ENCODE data around the gene PRKAG2.

PRKAG2 gene

DNA sequence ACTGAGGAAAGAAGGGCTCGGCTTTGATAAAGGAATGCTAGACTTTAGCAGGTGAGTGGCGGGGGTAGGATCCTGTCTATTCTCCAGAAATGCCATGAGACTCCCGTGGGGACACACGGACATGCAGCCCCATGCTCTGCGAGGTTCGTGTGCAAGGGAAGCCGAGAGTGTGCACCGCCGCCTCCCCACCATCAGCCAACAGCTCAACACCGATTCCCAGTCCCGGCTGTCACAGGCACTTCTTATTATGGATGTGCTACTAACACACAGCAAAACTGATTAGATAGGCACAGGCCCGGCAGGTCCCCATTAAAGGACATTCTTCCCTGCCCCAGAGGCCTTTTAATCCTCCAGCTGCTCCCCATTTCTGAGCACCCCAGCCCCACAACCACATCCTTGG, 154.4 kb downstream of the PRKAG2 start:
- H3K4me1 ChIP-seq (ENCODE audit: control insufficient read depth, insufficient read depth, low read length), result peaks cover 7% of the 10 kb centered on the region
- no peaks in the 10 kb centered on the region for H3K9me3 ChIP-seq (ENCODE audit: control insufficient read depth, low read length)
- no peaks in the 10 kb centered on the region for H3K27me3 ChIP-seq (replicated peaks; ENCODE audit: control insufficient read depth, insufficient read depth, low read length)
- no peak overlapping the region for H3K4me3 ChIP-seq (ENCODE audit: low read length)
- no peak overlapping the region for H3K9ac ChIP-seq (ENCODE audit: low read length)
- no peak for DNase-seq (ENCODE audit: low read depth)
- no peaks in the 10 kb centered on the region for H3K36me3 ChIP-seq (ENCODE audit: control insufficient read depth, insufficient read depth, low read length, severe bottlenecking)

DNA sequence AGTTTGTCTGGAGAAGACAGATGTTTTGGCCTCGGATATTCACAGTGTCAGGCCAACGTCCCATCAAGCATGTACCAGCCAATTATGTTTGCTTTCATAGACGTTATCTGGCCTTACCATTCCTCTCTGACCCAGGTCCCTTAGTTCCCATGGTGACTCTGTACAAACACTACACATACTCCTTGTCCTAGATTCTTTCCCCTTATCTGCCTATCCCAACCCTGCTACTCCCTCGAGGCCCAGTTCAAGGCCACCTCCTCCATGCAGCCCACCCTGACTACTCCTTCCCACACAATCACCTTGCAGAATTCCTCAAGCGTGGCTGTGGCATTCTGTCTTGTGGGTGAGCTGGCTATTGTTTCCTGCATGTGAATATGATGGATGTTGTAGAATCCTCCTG, 155.2 kb downstream of the PRKAG2 start:
- H3K4me3 ChIP-seq (ENCODE audit: low read length), result no peak overlapping the region
- no peaks in the 10 kb centered on the region for H3K36me3 ChIP-seq (ENCODE audit: control insufficient read depth, insufficient read depth, low read length, severe bottlenecking)
- no peaks in the 10 kb centered on the region for H3K4me1 ChIP-seq (ENCODE audit: control insufficient read depth, insufficient read depth, low read length)
- no peaks in the 10 kb centered on the region for H3K9me3 ChIP-seq (ENCODE audit: control insufficient read depth, low read length)
- no peak overlapping the region for H3K9ac ChIP-seq (ENCODE audit: low read length)
- DNase-seq (ENCODE audit: low read depth), result no peak
- no peaks in the 10 kb centered on the region for H3K27me3 ChIP-seq (replicated peaks; ENCODE audit: control insufficient read depth, insufficient read depth, low read length)

DNA sequence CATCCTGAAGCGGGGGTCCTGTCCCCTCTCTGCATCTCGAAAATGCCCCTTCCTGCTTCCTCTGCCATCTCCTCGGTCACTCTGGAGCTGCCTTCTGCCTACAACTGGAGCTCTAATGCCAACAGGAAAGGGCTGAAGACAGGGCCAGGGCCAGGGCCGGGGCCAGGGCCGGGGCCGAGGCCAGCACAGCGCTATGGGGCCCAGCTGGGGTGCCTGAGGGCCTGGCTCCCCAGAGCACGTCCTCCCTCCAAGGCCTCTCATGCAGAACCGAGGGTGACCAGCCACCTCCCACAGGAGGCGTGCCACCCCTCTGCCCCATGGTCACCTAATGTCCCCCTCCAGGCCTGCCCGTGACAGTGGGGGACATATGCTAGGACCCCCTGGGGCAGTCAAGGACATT, 155.7 kb downstream of the PRKAG2 start:
- Histone ChIP-seq H3K4me3 (ENCODE audit: low read length) (no peak overlapping the region), H3K9me3 (ENCODE audit: control insufficient read depth, low read length) (no peaks in the 10 kb centered on the region), H3K36me3 (ENCODE audit: control insufficient read depth, insufficient read depth, low read length, severe bottlenecking) (no peaks in the 10 kb centered on the region), H3K9ac (ENCODE audit: low read length) (no peak overlapping the region), H3K4me1 (ENCODE audit: control insufficient read depth, insufficient read depth, low read length) (no peaks in the 10 kb centered on the region), H3K27me3 (replicated peaks; ENCODE audit: control insufficient read depth, insufficient read depth, low read length) (no peaks in the 10 kb centered on the region)
- no peak for DNase-seq (ENCODE audit: low read depth)

- Histone ChIP-seq H3K4me1 (ENCODE audit: control insufficient read depth, insufficient read depth, low read length) (no peaks in the 10 kb centered on the region), H3K27me3 (replicated peaks; ENCODE audit: control insufficient read depth, insufficient read depth, low read length) (no peaks in the 10 kb centered on the region), H3K9me3 (ENCODE audit: control insufficient read depth, low read length) (no peaks in the 10 kb centered on the region), H3K36me3 (ENCODE audit: control insufficient read depth, insufficient read depth, low read length, severe bottlenecking) (no peaks in the 10 kb centered on the region), H3K4me3 (ENCODE audit: low read length) (no peak overlapping the region), H3K9ac (ENCODE audit: low read length) (no peak overlapping the region)
- no peak for DNase-seq (ENCODE audit: low read depth)
Observed at GRCh38 chr7:151720280-151720679, 156.6 kb downstream of the PRKAG2 start.

DNA sequence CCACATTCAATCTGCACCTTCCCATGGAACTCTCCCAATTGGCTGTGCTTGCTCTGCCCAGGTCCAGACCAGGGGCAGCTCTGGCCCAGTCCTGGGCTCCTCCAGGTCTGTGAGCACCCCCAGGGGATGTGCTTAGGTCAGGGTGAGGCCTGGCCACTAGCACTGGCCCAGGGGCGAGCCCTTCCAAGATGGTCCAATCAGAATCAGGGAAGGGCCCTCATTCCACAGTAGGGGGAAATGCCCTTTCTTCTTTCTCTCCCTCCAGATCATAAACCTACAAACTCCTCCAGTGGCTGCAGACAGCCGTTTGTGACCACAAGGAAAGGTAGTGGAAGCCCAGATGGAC, 157.0 kb downstream of the PRKAG2 start:
- no peaks in the 10 kb centered on the region for H3K9me3 ChIP-seq (ENCODE audit: control insufficient read depth, low read length)
- H3K4me1 ChIP-seq (ENCODE audit: control insufficient read depth, insufficient read depth, low read length), result no peaks in the 10 kb centered on the region
- no peaks in the 10 kb centered on the region for H3K36me3 ChIP-seq (ENCODE audit: control insufficient read depth, insufficient read depth, low read length, severe bottlenecking)
- no peak for DNase-seq (ENCODE audit: low read depth)
- H3K9ac ChIP-seq (ENCODE audit: low read length), result no peak overlapping the region
- no peaks in the 10 kb centered on the region for H3K27me3 ChIP-seq (replicated peaks; ENCODE audit: control insufficient read depth, insufficient read depth, low read length)
- no peak overlapping the region for H3K4me3 ChIP-seq (ENCODE audit: low read length)

GRCh38 chr7:151719031-151719896, 157.7 kb downstream of the PRKAG2 start:
- Histone ChIP-seq H3K27me3 (replicated peaks; ENCODE audit: control insufficient read depth, insufficient read depth, low read length) (no peaks in the 10 kb centered on the region), H3K9ac (ENCODE audit: low read length) (no peak overlapping the region), H3K4me1 (ENCODE audit: control insufficient read depth, insufficient read depth, low read length) (no peaks in the 10 kb centered on the region), H3K36me3 (ENCODE audit: control insufficient read depth, insufficient read depth, low read length, severe bottlenecking) (no peaks in the 10 kb centered on the region), H3K4me3 (ENCODE audit: low read length) (no peak overlapping the region), H3K9me3 (ENCODE audit: control insufficient read depth, low read length) (no peaks in the 10 kb centered on the region)
- DNase-seq (ENCODE audit: low read depth), result no peak

GRCh38 chr7:151717918-151718317, 159.0 kb downstream of the PRKAG2 start:
- no peak overlapping the region for H3K4me3 ChIP-seq (ENCODE audit: low read length)
- no peak overlapping the region for H3K9ac ChIP-seq (ENCODE audit: low read length)
- no peaks in the 10 kb centered on the region for H3K9me3 ChIP-seq (ENCODE audit: control insufficient read depth, low read length)
- no peak for DNase-seq (ENCODE audit: low read depth)
- H3K36me3 ChIP-seq (ENCODE audit: control insufficient read depth, insufficient read depth, low read length, severe bottlenecking), result no peaks in the 10 kb centered on the region
- no peaks in the 10 kb centered on the region for H3K4me1 ChIP-seq (ENCODE audit: control insufficient read depth, insufficient read depth, low read length)
- no peaks in the 10 kb centered on the region for H3K27me3 ChIP-seq (replicated peaks; ENCODE audit: control insufficient read depth, insufficient read depth, low read length)

DNA sequence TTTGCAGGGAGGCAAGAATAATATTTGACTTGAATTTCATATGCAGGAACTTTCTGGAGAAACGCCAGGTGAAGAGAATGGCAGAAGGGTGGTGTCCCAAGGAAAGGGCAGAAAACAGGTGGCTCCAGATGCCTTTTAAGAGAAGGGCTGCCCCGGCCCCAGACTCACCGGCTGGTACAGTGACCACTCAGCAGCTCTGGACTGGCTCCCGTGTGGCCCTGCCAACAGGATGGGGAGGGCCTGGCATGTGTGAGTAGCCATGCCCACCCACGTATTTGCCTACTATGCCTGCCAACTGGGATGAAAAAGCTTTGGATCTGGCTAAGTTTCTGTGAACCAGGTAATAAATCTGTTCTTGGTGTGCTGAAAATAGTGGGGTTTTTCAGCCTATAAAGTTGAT, 159.5 kb downstream of the PRKAG2 start:
- Histone ChIP-seq H3K9ac (ENCODE audit: low read length) (no peak overlapping the region), H3K27me3 (replicated peaks; ENCODE audit: control insufficient read depth, insufficient read depth, low read length) (no peaks in the 10 kb centered on the region), H3K36me3 (ENCODE audit: control insufficient read depth, insufficient read depth, low read length, severe bottlenecking) (no peaks in the 10 kb centered on the region), H3K9me3 (ENCODE audit: control insufficient read depth, low read length) (no peaks in the 10 kb centered on the region), H3K4me1 (ENCODE audit: control insufficient read depth, insufficient read depth, low read length) (no peaks in the 10 kb centered on the region), H3K4me3 (ENCODE audit: low read length) (no peak overlapping the region)
- no peak for DNase-seq (ENCODE audit: low read depth)

- Histone ChIP-seq H3K9ac (ENCODE audit: low read length) (no peak overlapping the region), H3K27me3 (replicated peaks; ENCODE audit: control insufficient read depth, insufficient read depth, low read length) (no peaks in the 10 kb centered on the region), H3K4me1 (ENCODE audit: control insufficient read depth, insufficient read depth, low read length) (no peaks in the 10 kb centered on the region), H3K4me3 (ENCODE audit: low read length) (no peak overlapping the region), H3K36me3 (ENCODE audit: control insufficient read depth, insufficient read depth, low read length, severe bottlenecking) (no peaks in the 10 kb centered on the region), H3K9me3 (ENCODE audit: control insufficient read depth, low read length) (no peaks in the 10 kb centered on the region)
- DNase-seq (ENCODE audit: low read depth), result no peak
Observed at GRCh38 chr7:151716323-151716722, 160.6 kb downstream of the PRKAG2 start.

GRCh38 chr7:151715666-151716315, 161.1 kb downstream of the PRKAG2 start:
- DNase-seq (ENCODE audit: low read depth), result no peak
- no peaks in the 10 kb centered on the region for H3K27me3 ChIP-seq (replicated peaks; ENCODE audit: control insufficient read depth, insufficient read depth, low read length)
- H3K4me1 ChIP-seq (ENCODE audit: control insufficient read depth, insufficient read depth, low read length), result no peaks in the 10 kb centered on the region
- no peak overlapping the region for H3K4me3 ChIP-seq (ENCODE audit: low read length)
- no peaks in the 10 kb centered on the region for H3K36me3 ChIP-seq (ENCODE audit: control insufficient read depth, insufficient read depth, low read length, severe bottlenecking)
- no peak overlapping the region for H3K9ac ChIP-seq (ENCODE audit: low read length)
- H3K9me3 ChIP-seq (ENCODE audit: control insufficient read depth, low read length), result no peaks in the 10 kb centered on the region

DNA sequence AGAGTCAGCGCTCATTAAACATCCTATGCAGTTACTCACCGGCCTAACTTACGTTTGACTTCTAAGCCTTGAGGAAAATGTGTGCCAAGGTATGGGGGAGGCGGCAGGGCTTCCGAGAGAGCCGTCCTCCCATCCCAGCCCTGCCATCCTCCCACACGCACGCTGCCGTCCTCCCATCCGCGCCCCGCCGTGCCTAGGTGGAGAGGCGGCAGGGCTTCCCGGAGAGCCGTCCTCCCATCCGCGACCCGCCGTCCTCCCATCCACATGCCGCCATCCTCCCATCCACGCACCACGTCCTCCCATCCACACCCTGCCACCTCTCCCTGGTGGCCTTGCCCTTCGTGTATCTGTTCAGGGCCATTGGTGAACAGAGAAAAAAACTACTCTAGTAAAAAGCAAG, 162.7 kb downstream of the PRKAG2 start:
- DNase-seq (ENCODE audit: low read depth), result no peak
- H3K4me3 ChIP-seq (ENCODE audit: low read length), result no peak overlapping the region
- H3K27me3 ChIP-seq (replicated peaks; ENCODE audit: control insufficient read depth, insufficient read depth, low read length), result no peaks in the 10 kb centered on the region
- no peak overlapping the region for H3K9ac ChIP-seq (ENCODE audit: low read length)
- H3K4me1 ChIP-seq (ENCODE audit: control insufficient read depth, insufficient read depth, low read length), result no peaks in the 10 kb centered on the region
- H3K9me3 ChIP-seq (ENCODE audit: control insufficient read depth, low read length), result no peaks in the 10 kb centered on the region
- no peaks in the 10 kb centered on the region for H3K36me3 ChIP-seq (ENCODE audit: control insufficient read depth, insufficient read depth, low read length, severe bottlenecking)

DNA sequence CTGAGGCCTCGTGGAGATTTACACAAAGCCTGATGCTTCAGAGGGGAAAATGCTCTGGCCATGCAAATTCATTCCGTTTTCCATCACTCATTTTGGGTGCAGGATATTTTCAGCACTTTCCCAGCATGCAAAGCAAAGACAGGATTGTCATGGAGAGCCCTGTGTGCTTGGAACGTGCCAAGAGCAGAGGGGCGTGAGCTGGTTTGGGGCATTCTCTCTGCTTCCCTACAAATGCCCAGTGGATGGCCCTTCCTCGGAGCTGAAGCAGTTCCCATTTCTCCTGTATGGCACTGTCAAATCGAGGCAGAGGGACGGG, 164.1 kb downstream of the PRKAG2 start:
- DNase-seq (ENCODE audit: low read depth), result no peak
- Histone ChIP-seq H3K36me3 (ENCODE audit: control insufficient read depth, insufficient read depth, low read length, severe bottlenecking) (no peaks in the 10 kb centered on the region), H3K4me3 (ENCODE audit: low read length) (no peak overlapping the region), H3K9ac (ENCODE audit: low read length) (no peak overlapping the region), H3K27me3 (replicated peaks; ENCODE audit: control insufficient read depth, insufficient read depth, low read length) (no peaks in the 10 kb centered on the region), H3K4me1 (ENCODE audit: control insufficient read depth, insufficient read depth, low read length) (no peaks in the 10 kb centered on the region), H3K9me3 (ENCODE audit: control insufficient read depth, low read length) (no peaks in the 10 kb centered on the region)
